ENCODE measurements around the gene AFM. TPM values are rescaled to one million over a fixed set of nuclear protein-coding genes. Genes with fewer than 3 reads are reported as not detected.

AFM gene
- polyA plus RNA-seq, 1 donor from 2014 or later, result not detected

GRCh38 chr4:73507541-73507940 lies 26.0 kb downstream of the AFM start:
- Histone ChIP-seq H4K20me1 (ENCODE audit: insufficient read depth) (no peaks in the 10 kb centered on the region), H3K36me3 (ENCODE audit: insufficient read depth, low read length) (no peaks in the 10 kb centered on the region)
- TF ChIP-seq, protein P1, sequence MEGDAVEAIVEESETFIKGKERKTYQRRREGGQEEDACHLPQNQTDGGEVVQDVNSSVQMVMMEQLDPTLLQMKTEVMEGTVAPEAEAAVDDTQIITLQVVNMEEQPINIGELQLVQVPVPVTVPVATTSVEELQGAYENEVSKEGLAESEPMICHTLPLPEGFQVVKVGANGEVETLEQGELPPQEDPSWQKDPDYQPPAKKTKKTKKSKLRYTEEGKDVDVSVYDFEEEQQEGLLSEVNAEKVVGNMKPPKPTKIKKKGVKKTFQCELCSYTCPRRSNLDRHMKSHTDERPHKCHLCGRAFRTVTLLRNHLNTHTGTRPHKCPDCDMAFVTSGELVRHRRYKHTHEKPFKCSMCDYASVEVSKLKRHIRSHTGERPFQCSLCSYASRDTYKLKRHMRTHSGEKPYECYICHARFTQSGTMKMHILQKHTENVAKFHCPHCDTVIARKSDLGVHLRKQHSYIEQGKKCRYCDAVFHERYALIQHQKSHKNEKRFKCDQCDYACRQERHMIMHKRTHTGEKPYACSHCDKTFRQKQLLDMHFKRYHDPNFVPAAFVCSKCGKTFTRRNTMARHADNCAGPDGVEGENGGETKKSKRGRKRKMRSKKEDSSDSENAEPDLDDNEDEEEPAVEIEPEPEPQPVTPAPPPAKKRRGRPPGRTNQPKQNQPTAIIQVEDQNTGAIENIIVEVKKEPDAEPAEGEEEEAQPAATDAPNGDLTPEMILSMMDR (IDR thresholded peaks at IDR 0.05; ENCODE audit: poor library complexity, severe bottlenecking), result no peak
- TF ChIP-seq RAD21 (conservative IDR thresholded peaks at IDR 0.05) (no peak), TAF1 (IDR thresholded peaks at IDR 0.05; ENCODE audit: low read depth) (no peak), EP300 (conservative IDR thresholded peaks at IDR 0.05; ENCODE audit: poor library complexity, severe bottlenecking) (no peak), SMC3 (conservative IDR thresholded peaks at IDR 0.05; ENCODE audit: poor library complexity) (no peak)

GRCh38 chr4:73508651-73509050 lies 27.1 kb downstream of the AFM start:
- Histone ChIP-seq H3K9ac (ENCODE audit: low read length) (no peak overlapping the region), H3K36me3 (ENCODE audit: insufficient read depth, low read length) (no peaks in the 10 kb centered on the region), H3K27me3 (ENCODE audit: insufficient read depth, low read depth, low read length) (no peaks in the 10 kb centered on the region), H4K20me1 (ENCODE audit: insufficient read depth) (no peaks in the 10 kb centered on the region), H3K9me3 (ENCODE audit: low read length) (no peaks in the 10 kb centered on the region), H3K9me2 (ENCODE audit: insufficient read depth, low read length) (no peaks in the 10 kb centered on the region), H2AFZ (ENCODE audit: low read depth, low read length) (no peak overlapping the region), H3K4me3 (ENCODE audit: low read length) (no peak overlapping the region), H3K27ac (ENCODE audit: low read length) (no peak overlapping the region), H3K79me2 (replicated peaks; ENCODE audit: insufficient read depth, low read length) (no peaks in the 10 kb centered on the region), H3K4me2 (ENCODE audit: low read length) (no peak overlapping the region), H3F3A (ENCODE audit: insufficient read depth, low read length, poor library complexity, severe bottlenecking) (no peaks in the 10 kb centered on the region)
- TF ChIP-seq, protein P1 (IDR thresholded peaks at IDR 0.05; ENCODE audit: poor library complexity, severe bottlenecking), result no peak
- TF ChIP-seq, protein P2, sequence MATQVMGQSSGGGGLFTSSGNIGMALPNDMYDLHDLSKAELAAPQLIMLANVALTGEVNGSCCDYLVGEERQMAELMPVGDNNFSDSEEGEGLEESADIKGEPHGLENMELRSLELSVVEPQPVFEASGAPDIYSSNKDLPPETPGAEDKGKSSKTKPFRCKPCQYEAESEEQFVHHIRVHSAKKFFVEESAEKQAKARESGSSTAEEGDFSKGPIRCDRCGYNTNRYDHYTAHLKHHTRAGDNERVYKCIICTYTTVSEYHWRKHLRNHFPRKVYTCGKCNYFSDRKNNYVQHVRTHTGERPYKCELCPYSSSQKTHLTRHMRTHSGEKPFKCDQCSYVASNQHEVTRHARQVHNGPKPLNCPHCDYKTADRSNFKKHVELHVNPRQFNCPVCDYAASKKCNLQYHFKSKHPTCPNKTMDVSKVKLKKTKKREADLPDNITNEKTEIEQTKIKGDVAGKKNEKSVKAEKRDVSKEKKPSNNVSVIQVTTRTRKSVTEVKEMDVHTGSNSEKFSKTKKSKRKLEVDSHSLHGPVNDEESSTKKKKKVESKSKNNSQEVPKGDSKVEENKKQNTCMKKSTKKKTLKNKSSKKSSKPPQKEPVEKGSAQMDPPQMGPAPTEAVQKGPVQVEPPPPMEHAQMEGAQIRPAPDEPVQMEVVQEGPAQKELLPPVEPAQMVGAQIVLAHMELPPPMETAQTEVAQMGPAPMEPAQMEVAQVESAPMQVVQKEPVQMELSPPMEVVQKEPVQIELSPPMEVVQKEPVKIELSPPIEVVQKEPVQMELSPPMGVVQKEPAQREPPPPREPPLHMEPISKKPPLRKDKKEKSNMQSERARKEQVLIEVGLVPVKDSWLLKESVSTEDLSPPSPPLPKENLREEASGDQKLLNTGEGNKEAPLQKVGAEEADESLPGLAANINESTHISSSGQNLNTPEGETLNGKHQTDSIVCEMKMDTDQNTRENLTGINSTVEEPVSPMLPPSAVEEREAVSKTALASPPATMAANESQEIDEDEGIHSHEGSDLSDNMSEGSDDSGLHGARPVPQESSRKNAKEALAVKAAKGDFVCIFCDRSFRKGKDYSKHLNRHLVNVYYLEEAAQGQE (IDR thresholded peaks at IDR 0.05; ENCODE audit: borderline replicate concordance), result no peak
- TF ChIP-seq MXI1 (conservative IDR thresholded peaks at IDR 0.05; ENCODE audit: poor library complexity, severe bottlenecking) (no peak), EZH2 (IDR thresholded peaks at IDR 0.05; ENCODE audit: borderline replicate concordance, insufficient read depth, low read length, poor library complexity, severe bottlenecking) (no peak), EP300 (conservative IDR thresholded peaks at IDR 0.05; ENCODE audit: poor library complexity, severe bottlenecking) (no peak), POLR2AphosphoS5 (IDR thresholded peaks at IDR 0.05) (no peak)

More at GRCh38 chr4:73507541-73507940, 26.0 kb downstream of the AFM start:
- no peaks in the 10 kb centered on the region for H3K27me3 ChIP-seq (ENCODE audit: insufficient read depth, low read depth, low read length)
- no peak overlapping the region for H3K4me3 ChIP-seq (ENCODE audit: low read length)
- no peak overlapping the region for H3K4me2 ChIP-seq (ENCODE audit: low read length)
- no peaks in the 10 kb centered on the region for H3K79me2 ChIP-seq (replicated peaks; ENCODE audit: insufficient read depth, low read length)
- H3K9ac ChIP-seq (ENCODE audit: low read length), result no peak overlapping the region
- no peak overlapping the region for H2AFZ ChIP-seq (ENCODE audit: low read depth, low read length)
- H3F3A ChIP-seq (ENCODE audit: insufficient read depth, low read length, poor library complexity, severe bottlenecking), result no peaks in the 10 kb centered on the region
- no peaks in the 10 kb centered on the region for H3K9me3 ChIP-seq (ENCODE audit: low read length)
- H3K27ac ChIP-seq (ENCODE audit: low read length), result no peak overlapping the region
- no peaks in the 10 kb centered on the region for H3K9me2 ChIP-seq (ENCODE audit: insufficient read depth, low read length)
